Mucosa of gallbladder (tissue), 1 donor: Measurements from ENCODE around the gene GAB2. TPM values are rescaled to one million over a fixed set of nuclear protein-coding genes. Genes with fewer than 3 reads are reported as not detected.
A peak's percentile ranks its signal among the peaks of the same experiment; 100 is the strongest.
"Not testable (repeated sequence)": the region's sequence is repeated elsewhere in the genome, so short reads cannot be mapped to it uniquely, and the experiment has no call there.

Experiments used
- DNase-seq: peaks from one replicate; pipeline ENCODE4 v3.0.0-alpha.2; 2020; ENCODE audit warnings: low spot score
- total RNA-seq: library from RNA; stranded (reverse); gene quantifications from one replicate; pipeline ENCODE4 v1.2.1, GENCODE V29; 2021
- donor health status: DM: no; HTN: no; CAD: no.

The GAB2 gene
- total RNA-seq, 1 donor from 2014 or later: 25.9 TPM

DNA sequence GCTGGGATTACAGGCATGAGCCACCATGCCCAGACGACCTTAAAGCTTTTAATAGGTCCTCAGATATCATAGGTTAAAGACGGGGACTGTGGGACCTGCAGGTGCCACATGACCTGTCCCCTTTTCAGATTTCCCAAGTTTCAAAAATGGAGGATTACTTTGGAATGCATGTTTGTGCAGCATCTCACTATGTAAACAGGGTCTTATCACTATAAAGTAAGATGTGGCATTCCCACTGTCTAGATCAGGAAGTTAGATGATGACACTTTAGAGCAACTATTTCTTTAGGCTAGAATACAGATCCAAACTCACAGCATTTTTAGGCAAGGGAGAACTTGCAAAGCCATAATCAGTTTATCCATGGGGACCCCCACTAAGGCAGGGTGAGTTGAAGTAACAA lies 136.1 kb downstream of the GAB2 start:
- no peak for DNase-seq

DNA sequence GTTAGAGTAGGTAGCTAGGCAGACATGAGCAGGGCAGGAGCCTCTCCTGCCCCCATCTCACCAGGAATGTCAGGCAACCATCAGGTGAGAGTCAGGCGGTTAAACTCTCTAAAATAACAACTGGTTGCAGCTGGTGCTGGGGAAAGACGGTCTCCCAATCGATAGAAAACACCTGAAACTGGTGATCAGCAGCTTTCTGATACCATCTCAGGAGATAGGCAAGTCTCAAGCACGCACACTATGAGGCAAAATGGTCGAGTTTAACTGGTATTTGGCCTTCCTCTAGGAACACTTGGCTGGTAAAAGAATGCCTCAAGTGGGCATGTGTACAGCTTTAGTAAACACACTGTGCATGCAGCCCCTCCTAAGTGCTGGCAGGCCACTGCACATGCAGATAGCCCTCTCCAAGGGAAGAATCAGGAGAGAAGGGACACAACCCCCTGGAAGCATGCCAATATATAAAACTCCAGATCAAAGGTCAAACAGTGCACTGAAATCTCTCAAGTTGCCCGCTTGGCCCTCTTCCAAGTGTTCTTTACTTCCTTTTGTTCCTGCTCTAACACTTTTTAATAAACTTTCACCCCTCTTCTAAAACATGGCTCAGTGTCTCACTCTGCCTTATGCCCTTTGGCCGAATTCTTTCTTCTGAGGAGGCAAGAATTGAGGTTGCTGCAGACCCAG lies 140.2 kb downstream of the GAB2 start:
- DNase-seq: peak; percentile 76

DNA sequence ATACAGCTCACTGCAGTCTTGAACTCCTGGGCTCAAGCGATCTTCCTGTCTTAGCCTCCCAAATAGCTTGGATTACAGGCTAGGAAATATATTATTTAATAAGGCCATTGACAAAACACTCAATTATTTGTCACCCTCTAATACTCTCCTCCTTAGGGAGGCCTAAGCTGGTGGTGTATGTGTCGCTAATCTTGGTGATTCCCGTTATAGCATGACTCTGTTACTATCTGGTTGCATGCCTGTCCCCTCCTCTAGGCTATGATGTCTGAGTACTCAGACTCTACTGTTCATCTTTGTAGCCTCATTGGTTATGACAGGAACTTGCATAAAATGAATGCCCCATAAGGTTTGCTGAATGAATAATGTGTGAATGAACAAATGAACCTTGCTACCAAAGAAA lies 141.3 kb downstream of the GAB2 start:
- DNase-seq: no peak

DNA sequence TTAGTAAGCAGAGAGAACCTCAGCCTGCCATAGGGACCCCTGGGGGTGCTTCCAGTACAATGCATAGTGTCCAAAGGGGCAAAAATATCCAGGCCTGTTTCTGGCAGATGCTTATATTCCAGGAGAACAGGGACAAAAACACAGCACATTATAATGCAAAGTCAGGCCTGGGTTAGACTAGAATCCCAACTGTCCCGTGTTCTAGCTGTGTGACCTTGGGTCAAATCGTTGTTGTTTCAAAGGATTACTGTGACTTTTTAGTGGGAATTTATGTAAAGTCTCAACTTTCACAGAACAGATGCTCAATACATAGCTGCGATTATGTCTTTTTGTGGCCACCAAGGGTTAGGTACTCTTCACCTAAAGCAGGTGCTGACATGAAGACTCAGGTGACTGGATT lies 142.9 kb downstream of the GAB2 start:
- DNase-seq: no peak

DNA sequence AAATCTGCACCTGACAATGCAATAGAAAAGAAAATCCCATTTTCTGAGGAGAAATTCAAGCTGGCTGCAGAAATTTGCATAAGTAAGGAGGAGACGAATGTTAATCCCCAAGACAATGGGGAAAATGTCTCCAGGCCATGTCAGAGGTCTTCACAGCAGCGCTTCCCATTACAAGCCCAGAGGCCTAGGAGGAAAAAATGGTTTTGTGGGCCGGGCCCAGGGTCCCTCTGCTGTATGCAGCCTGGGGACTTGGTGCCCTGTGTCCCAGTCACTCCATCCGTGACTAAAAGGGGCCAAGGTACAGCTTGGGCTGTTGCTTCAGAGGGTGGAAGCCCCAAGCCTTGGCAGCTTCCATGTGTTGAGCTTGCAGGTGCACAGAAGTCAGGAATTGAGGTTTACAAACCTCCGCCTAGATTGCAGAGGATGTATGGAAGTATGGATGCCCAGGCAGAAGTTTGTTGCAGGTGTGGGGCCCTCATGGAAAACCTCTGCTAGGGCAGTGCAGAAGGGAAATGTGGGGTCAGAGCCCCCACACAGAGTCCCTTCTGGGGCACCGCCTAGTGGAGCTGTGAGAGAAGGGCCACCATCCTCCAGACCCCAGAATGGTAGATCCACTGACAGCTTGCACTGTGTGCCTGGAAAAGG lies 144.9 kb downstream of the GAB2 start:
- DNase-seq: not testable (repeated sequence)

DNA sequence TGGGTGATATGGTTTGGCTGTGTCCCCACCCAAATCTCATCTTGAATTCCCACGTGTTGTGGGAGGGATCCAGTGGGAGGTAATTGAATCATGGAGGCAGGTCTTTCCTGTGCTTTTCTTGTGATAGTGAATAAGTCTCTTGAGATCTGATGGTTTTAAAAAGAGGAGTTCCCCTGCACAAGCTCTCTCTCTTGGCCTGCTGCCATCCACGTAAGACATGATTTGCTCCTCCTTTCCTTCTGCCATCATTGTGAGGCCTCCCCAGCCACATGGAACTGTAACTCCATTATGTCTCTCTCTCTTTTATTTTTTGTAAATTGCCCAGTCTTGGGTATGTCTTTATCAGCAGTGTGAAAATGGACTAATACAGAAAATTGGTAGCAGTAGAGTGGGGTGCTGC lies 145.8 kb downstream of the GAB2 start:
- not testable (repeated sequence) for DNase-seq

DNA sequence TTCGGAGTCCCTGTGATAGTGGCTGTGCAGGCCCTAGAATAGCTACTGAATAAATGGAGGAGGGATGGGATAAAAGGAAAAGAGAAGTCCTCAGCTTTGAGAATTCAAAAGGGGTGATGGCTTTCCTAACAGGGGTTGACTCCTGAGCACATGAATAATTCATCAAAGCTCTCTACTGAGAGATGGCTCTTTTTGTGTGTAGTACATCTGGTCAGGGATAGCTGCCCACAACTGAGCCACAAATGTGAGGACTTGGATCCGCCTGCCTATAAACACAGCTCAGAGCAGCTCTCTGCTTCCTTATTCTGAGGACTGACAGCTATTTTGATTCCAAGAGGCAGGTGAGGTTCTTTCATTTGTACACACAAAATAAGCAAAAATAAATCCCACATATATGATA lies 146.6 kb downstream of the GAB2 start:
- no peak for DNase-seq

DNA sequence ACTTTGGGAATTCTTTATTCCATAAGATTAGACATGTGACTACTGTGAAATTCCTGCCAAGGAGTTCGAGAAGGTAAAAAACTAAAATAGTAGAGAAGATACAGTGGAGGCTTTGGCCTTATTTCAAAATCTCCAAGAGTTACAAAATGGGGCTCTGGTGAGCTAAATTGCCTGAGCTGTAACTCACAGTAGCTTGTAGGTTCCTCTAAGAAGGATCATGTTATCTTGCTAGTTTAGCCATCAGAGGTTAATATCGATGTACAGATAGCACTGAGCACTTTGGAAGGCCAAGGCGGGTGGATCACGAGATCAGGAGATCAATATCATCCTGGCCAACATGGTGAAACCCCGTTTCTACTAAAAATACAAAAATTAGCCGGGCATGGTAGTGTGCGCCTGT lies 147.8 kb downstream of the GAB2 start:
- DNase-seq: no peak

DNA sequence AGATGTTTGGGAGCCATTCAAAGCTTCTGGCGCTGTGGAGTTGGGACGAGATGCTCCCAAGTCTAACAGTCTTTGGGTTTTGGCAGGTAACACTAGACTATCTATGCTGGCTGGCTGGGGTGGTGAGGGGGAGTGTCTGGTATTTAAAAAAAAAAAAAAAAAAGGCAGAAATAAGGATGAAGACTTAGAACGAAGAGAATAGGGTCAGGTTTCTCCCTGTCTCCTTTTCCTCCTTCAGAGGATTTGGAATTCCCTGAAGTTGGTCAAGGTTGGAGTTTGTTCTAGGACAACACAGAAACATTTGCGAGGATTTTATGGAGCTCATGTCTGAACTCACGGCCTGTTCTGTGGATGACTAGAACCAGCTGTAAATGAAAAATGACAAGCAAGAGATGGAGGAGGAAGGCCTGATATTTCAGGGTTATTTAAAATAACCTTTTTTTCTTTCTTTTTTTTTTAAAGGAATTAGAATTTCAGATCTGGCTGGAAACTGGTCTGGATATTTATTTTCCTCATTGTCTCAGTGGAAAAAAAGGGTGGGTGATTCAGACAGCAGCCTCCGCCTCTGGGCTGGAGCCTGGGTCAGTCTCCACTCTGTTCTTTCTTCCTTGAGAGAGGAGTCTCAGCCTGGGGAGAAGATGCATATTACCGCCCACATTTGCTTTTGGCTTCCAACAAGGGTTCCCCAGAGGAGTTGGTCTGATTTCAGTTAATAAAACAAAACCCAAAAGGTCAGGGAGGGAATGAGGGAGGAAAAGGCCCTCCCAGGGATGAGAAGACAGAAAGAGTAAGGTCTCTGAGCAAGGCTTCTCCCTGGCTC lies 148.8 kb downstream of the GAB2 start:
- DNase-seq: no peak

DNA sequence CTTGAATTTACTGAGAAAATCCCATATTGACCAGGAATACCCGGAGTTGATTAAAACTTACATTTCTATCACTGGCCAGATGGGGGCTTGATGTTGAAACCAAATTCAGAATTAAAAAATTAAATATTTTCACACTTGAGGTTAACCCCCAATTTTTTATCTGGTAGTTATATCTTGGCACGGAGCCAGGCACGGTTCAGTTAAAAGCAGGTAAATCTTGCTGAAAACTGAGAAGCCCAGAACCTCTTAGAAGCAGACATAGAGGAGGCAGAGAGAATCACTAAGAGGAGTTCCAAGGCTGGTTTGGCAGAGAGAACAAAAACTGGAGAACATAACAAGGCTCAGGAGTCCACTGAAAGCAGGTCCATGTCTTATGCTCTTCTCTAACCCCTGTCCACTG lies 151.2 kb downstream of the GAB2 start:
- no peak for DNase-seq

DNA sequence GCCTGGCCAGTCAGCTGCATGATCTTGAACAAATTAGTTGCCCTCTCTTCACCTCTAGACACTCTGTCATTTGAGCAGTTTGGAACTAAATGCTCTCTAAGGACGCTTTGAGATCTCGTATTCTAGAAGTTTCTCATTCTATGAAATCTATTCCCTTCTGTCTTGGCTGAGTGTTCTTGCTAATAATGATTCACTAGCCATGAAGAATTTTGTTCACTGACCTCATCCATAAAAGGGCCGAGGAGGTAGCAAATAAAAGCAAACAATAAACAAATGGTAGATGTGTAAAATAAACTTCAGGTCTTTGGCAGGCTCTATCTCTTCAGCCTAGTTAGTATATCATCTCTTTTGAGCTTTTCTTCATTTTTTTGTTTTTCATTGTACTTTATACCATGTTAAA lies 152.3 kb downstream of the GAB2 start:
- no peak for DNase-seq

DNA sequence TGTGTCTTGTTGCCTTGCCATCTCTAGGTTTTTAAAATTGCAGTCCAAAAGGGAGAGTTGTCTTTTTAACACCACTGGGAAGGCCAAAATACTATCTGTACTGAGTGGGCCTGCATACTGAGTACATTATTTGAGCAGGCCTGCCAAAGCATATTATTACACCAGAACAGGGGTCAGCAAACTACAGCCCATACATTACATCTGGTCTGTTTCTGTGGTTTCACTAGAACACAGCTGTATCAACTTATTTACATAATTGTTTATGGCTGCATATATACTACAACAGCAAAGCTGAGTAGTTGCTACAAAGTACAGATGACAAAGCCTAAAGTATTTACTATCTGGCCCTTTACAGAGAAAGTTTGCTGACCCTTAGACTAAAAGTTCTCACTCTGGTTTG lies 154.9 kb downstream of the GAB2 start:
- no peak for DNase-seq

DNA sequence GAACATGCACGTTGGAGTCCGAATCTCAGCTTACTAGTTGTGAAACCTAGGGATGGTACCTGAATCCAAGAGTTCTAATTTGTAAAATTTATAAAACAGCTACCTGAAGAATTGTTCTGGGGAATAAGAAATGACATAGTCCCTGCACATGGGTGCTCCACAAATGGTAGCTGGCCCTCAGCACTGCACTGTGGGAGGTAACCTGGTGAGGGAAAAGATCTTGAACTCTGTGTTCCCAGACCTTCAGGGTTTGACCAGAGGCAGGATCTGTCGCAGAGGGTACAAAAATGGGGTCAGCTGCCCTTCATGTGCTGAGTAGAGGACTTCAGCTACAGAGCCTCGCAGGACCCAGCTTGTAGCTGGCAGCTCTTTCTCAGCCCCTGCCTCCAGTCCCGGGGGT lies 155.4 kb downstream of the GAB2 start:
- DNase-seq: no peak

DNA sequence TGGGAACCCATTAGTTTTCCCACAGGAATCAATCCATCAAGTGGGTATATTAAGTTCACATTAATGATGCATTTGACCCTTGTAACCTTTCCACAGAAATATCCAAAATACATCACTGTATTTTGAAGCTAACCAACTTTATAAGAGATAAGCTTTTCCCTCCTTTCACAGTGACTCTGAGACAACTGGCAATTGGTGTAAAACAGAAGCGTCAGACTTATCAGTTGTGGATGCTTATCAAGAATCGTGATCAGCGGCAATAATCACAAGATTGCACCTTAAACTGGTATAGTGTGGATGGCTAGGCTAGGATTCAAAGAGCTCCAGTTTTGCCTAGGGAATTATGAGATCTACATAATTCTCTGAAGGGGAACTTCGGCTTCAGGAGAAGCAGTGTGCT lies 155.8 kb downstream of the GAB2 start:
- DNase-seq: no peak

DNA sequence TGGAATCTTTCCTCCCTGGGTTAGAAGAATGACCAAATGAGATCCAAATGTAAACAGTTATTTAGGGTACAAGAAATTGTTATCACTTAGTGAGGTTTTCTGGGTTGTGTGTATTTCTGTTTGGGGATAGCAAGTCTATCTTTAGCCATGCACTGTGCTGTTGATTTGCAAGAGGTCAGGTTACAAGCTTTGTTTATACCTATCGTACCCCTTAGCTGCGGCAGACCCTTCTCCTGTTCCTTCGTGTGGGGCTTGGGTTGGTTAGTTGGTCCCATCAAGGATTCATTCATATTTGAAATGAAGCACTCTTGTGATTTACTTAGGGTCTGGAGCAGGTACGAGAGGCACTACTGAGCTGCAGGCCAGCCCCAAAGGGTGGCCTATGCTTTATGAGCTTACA lies 156.3 kb downstream of the GAB2 start:
- no peak for DNase-seq

DNA sequence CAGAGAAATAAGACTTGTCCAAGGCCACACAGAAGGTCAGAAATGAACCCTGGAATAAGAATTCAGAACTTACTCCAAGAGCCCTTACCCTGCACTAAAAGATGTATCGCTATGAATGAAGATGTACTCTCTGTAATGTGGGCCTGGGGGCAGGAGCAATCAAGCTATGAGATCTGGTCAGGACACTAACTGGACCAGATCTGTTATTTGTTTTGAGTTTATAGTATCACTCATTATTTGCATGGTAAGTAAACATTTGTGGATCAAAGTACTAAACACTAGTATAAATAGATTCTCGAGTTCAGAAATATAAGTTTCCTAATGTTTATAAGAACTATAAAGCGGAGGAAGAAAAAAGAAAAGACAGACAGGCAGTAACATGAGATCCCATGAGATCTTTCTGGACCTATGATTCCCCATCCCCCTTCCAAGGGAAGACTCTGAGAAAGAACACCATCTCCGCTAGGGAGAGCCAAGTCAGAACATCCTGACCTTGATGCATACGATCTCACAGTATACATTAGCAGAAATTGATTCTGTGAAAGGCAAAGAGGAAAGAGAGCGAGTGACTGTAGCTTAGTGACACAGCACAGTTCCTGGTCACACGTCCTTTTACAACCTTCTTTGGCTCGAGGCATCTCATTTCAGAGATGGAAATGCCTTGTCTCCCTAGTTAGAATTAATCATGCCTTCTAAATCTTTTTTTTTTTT lies 157.7 kb downstream of the GAB2 start:
- no peak for DNase-seq

DNA sequence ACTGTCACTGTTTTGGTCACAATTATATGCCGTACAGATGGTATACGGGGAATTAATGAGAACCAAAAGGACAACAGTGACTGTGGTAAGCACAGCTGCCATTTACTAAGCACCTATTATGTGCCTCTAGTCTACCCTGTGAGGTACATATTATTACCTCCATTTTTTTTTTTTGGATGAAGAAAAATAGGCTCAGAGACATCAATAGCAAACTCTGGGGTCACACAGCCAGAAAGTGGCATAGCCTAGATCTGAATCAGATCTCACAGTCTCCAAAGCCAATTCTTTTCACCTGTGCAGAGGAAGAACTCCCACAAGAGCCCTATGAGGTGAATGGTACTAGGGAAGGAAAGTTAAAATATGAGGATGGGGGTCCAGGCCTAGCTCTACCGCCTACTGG lies 160.0 kb downstream of the GAB2 start:
- DNase-seq: no peak

DNA sequence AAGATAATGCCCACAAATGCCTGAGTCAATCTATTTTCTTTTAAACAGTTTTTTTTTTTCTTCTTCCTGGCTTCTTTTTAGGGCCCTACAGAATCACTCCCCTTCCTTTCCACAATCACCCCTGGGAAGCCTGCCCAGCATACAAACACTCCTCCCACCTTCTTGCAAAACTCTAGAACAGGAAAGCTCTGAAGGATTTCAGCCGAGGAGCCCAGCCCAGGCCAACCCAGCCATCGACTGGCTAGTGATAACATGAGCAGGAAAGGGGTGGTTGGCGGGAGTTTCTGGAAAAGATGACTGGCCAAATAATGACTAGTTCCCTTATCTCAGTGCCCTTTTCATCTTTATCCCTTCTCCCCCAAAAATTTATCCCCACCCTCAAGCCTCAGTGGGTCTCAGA lies 160.7 kb downstream of the GAB2 start:
- peak; percentile 70 for DNase-seq

DNA sequence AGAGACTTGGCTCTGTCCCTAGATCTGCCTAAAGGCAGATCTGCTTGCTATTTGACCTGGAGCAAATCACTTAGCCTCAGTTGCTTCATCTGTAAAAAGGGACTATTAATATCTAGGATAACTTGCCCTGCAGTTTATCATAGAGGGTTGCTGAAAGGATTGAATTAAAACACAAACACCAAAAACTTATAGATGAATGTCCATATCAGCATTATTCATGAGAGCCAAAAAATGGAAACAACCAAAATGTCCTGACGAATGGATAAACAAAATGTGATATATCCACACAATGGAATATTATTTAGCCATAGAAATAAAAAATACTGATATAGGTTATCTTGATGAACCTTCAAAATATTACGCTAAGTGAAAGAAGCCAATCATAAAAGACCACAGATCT lies 161.7 kb downstream of the GAB2 start:
- DNase-seq: no peak

DNA sequence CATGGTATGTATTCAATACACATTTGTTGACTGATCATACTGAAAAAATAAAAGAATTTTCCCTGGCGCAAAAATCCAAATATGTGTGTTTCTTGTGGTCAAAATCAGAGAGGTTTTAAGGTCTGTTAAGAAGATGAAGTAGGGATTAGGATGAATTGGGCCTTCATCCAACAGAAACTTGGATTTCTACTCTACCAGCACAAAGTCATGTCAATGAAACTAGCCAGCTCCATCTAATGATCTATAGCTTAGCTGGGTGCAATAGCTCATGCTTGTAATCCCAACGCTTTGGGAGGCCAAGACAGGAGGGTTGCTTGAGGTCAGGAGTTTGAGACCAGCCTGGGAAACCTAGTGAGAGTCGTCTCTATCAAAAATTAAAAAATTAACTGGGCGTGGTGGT lies 163.4 kb downstream of the GAB2 start:
- no peak for DNase-seq

DNA sequence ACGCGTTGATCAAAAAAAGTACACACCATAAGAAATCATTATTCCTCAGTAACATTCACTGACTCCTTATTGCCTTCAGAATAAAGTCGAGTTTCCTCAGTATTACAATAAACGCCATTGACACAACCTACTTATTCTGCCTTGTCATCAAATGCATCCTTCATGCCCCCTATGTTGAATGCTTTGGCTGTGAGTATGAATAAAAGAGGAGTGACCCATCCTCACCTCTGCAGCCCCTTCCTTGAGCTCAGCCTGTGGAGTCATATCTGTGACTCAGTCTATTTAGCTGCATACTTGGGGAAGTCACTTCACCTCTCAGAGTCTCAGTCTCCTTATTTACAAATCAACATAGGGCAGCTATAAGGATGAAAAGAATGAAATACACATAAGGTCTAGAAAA lies 163.8 kb downstream of the GAB2 start:
- DNase-seq: no peak

DNA sequence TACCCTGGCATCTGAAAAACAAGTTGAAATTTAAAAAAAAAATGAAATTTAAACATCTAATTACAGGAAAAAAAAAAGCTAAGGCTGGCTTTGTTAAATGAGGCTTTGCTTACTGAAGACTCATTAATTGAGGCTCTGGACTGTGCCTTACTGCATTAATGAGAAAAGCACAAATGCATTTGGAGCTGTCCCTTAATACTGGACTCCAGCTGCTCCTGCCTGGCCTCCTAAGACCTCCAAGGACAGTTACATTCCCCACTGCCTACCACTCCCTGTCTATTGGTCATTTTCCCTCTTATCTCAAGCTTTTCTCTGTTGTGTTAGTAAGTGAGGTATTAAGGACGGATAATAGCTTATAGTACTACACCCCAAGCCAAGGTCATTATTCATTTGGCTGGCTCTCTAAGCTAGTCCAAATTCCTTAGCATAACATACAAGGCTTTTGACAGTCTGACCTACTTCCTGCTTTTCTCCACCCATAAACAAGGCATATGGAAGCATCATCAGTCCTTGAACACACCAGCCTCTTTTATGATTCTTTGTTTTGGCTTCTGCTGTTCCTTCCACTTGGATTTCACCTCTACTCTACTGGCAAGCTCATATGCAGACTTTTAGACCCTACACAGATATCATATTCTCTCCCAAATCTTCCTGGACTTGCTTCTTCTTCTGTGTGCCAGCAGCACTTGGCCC lies 166.4 kb downstream of the GAB2 start:
- DNase-seq: no peak
